WI38 (cell line): ENCODE data around the gene OR51G2.
"Not testable (repeated sequence)": the region's sequence is repeated elsewhere in the genome, so short reads cannot be mapped to it uniquely, and the experiment has no call there.

Source experiments
- H3K4me3 ChIP-seq: 2 replicates; pipeline ENCODE4 v1.5.1; 2011; ENCODE audit warnings: low read depth, mild to moderate bottlenecking, control low read depth, low read length
- CTCF ChIP-seq: IDR thresholded peaks from 2 replicates; pipeline ENCODE4 v1.5.1; 2012; ENCODE audit warnings: low read depth, mild to moderate bottlenecking, control low read depth, low read length

The OR51G2 gene

GRCh38 chr11:4919250-4919649 lies at the start of gene OR51G2:
Gene OR51G2, minus strand, starts transcription at chr11:4919350. Its CDS starts 3,687 bp downstream, at chr11:4915663.
- no peak within 1 kb of the TSS for H3K4me3 ChIP-seq
- TF ChIP-seq CTCF, result no peak

GRCh38 chr11:4962816-4963215 lies 43.7 kb upstream of the OR51G2 start:
- no peak for TF ChIP-seq CTCF
- no peak overlapping the region for H3K4me3 ChIP-seq

- H3K4me3 ChIP-seq, result no peak overlapping the region
- TF ChIP-seq CTCF, result no peak
Measured at GRCh38 chr11:4960877-4961276, 41.7 kb upstream of the OR51G2 start.

GRCh38 chr11:4957396-4957795 lies 38.2 kb upstream of the OR51G2 start:
- no peak for TF ChIP-seq CTCF
- no peak overlapping the region for H3K4me3 ChIP-seq

GRCh38 chr11:4955613-4956012 lies 36.5 kb upstream of the OR51G2 start, which contains the start of gene OR51A2:
Gene OR51A2, minus strand, starts transcription at chr11:4955713. Its CDS starts 0 bp downstream, at chr11:4955713.
- not testable (repeated sequence) for H3K4me3 ChIP-seq

GRCh38 chr11:4947505-4947904 lies 28.4 kb upstream of the OR51G2 start, which contains the start of gene OR51A4:
Gene OR51A4, minus strand, starts transcription at chr11:4947605. Its CDS starts 505 bp downstream, at chr11:4947100.
- no peak for TF ChIP-seq CTCF
- H3K4me3 ChIP-seq, result no peak within 1 kb of the TSS

GRCh38 chr11:4936745-4937144 lies 17.6 kb upstream of the OR51G2 start:
- no peak overlapping the region for H3K4me3 ChIP-seq
- TF ChIP-seq CTCF, result no peak

GRCh38 chr11:4932751-4933150 lies 13.6 kb upstream of the OR51G2 start:
- TF ChIP-seq CTCF, result no peak
- H3K4me3 ChIP-seq, result no peak overlapping the region
